ENCODE data around the gene FLVCR2.

DNA sequence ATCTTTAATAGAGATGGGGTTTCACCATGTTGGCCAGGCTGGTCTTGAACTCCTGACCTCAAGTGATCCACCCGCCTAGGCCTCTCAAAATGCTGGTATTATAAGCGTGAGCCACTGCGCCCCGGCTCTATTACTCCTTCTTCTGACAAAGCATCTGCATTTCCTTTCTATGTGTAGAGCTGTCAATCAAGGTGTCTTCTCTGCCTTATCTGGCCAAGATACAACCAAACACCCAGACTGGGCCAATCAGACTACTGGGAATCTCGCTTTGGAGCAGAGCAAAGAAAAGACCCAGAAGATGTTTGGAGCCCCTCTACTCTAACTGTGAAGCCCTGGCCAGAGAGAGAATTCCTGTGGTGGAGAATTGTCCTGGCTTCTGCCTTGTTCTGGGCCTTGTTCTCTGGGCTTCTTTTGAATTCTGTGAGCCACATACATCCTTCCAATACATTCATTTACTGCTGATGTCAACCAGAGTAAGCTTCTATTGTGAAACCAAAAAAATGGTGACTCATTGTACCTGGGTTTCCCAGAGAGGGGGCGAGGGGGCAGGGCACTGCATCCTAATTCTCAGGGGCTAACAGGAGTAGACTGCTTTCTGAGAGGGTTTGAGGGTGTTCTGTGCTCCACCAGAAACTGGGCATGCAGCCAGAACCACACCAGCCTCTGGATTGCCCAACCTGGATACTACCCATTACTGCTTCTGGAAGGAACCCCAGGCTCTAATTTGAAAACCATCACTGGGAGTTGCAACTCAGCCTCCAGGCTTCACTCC is 18.8 kb upstream of the FLVCR2 start:
- no peak for TF ChIP-seq EZH2phosphoT487 (IDR thresholded peaks at IDR 0.05; ENCODE audit: insufficient read depth, low read depth)
- TF ChIP-seq EZH2 (IDR thresholded peaks at IDR 0.05; ENCODE audit: insufficient read depth, poor library complexity, severe bottlenecking) = no peak

Measured in GM23248 (cell line).